Mesenchymal stem cell (in vitro differentiated cells and primary cell): ENCODE results near the gene ALDH1A1.

Source experiments
- DNase-seq: peaks from one replicate; pipeline ENCODE4 v3.0.0-alpha.2; 2013
- H2AFZ ChIP-seq: one replicate; pipeline ENCODE4 v1.6.1; 2013; ENCODE audit warnings: low read depth, mild to moderate bottlenecking, control low read depth, inconsistent platforms, low read length, moderate library complexity
- H2AK5ac ChIP-seq: 2 replicates; pipeline ENCODE4 v1.6.1; 2013; ENCODE audit warnings: low read length, moderate library complexity, mild to moderate bottlenecking, inconsistent platforms; ENCODE audit not compliant: severe bottlenecking
- H2BK120ac ChIP-seq: one replicate; pipeline ENCODE4 v1.6.1; 2013; ENCODE audit warnings: low read depth, mild to moderate bottlenecking, inconsistent platforms, low read length, moderate library complexity
- H2BK12ac ChIP-seq, 2 experiments: one replicate each; pipeline ENCODE4 v1.6.1; 2013; ENCODE audit warnings: inconsistent platforms in 2 of 2, low read length in 2 of 2, mild to moderate bottlenecking in 2 of 2, moderate library complexity in 2 of 2, control low read depth in 1 of 2
- H2BK15ac ChIP-seq: one replicate; pipeline ENCODE4 v1.6.1; 2013; ENCODE audit warnings: mild to moderate bottlenecking, low read depth, inconsistent platforms; ENCODE audit not compliant: poor library complexity, severe bottlenecking
- H2BK5ac ChIP-seq: 2 replicates; pipeline ENCODE4 v1.6.1; 2013; ENCODE audit warnings: low read depth, mild to moderate bottlenecking, low read length, control low read depth, inconsistent platforms; ENCODE audit not compliant: poor library complexity, severe bottlenecking
- H3K14ac ChIP-seq, 2 experiments: one replicate each; pipeline ENCODE4 v1.6.1; 2013; ENCODE audit warnings: inconsistent platforms in 2 of 2, low read length in 2 of 2, control low read depth in 1 of 2, mild to moderate bottlenecking in 1 of 2, moderate library complexity in 1 of 2
- H3K18ac ChIP-seq, 2 experiments: one replicate each; pipeline ENCODE4 v1.6.1; 2013; ENCODE audit warnings: inconsistent platforms in 2 of 2, low read length in 2 of 2, control low read depth in 1 of 2, low read depth in 1 of 2, mild to moderate bottlenecking in 1 of 2
- H3K23ac ChIP-seq, 2 experiments: one replicate each; pipeline ENCODE4 v1.6.1; 2013; ENCODE audit warnings: inconsistent platforms in 2 of 2, low read length in 2 of 2, mild to moderate bottlenecking in 2 of 2, moderate library complexity in 2 of 2, control low read depth in 1 of 2
- H3K27ac ChIP-seq: 2 replicates; pipeline ENCODE4 v1.5.1; 2013; ENCODE audit warnings: mild to moderate bottlenecking, moderate library complexity, low read length, control low read depth, inconsistent platforms; ENCODE audit not compliant: poor library complexity, severe bottlenecking
- H3K27me3 ChIP-seq, 2 experiments: 2 replicates each; pipeline versions ENCODE4 v1.6.1 to v1.7.0; 2013; ENCODE audit warnings: low read length in 2 of 2, mild to moderate bottlenecking in 2 of 2, moderate library complexity in 2 of 2, control low read depth in 1 of 2, inconsistent platforms in 1 of 2; ENCODE audit not compliant: control insufficient read depth in 1 of 2, insufficient read depth in 1 of 2
- H3K36me3 ChIP-seq, 2 experiments: 2 replicates each; pipeline versions ENCODE4 v1.6.1 to v1.7.0; 2013; ENCODE audit warnings: low read length in 2 of 2, control low read depth in 1 of 2, inconsistent platforms in 1 of 2, low read depth in 1 of 2, mild to moderate bottlenecking in 1 of 2; ENCODE audit not compliant: insufficient read depth in 2 of 2, control insufficient read depth in 1 of 2
- H3K4ac ChIP-seq, 2 experiments: one replicate each; pipeline ENCODE4 v1.6.1; 2013; ENCODE audit warnings: inconsistent platforms in 2 of 2, low read length in 2 of 2, mild to moderate bottlenecking in 2 of 2, moderate library complexity in 2 of 2, control low read depth in 1 of 2, low read depth in 1 of 2
- H3K4me1 ChIP-seq: 2 replicates; pipeline ENCODE4 v1.6.1; 2013; ENCODE audit warnings: low read depth, low read length, control low read depth; ENCODE audit not compliant: control insufficient read depth, insufficient read depth
- H3K4me2 ChIP-seq: 2 replicates; pipeline ENCODE4 v1.6.1; 2013; ENCODE audit warnings: low read length, mild to moderate bottlenecking, inconsistent platforms; ENCODE audit not compliant: poor library complexity, severe bottlenecking
- H3K4me3 ChIP-seq, 2 experiments: 2 replicates each; pipeline versions ENCODE4 v1.5.1 to v1.7.0; 2013; ENCODE audit warnings: low read length in 2 of 2, mild to moderate bottlenecking in 2 of 2, control low read depth in 1 of 2, low read depth in 1 of 2; ENCODE audit not compliant: insufficient read depth in 1 of 2
- H3K79me1 ChIP-seq: replicated peaks from 2 replicates; pipeline ENCODE4 v1.6.1; 2013; ENCODE audit warnings: mild to moderate bottlenecking, control low read depth, low read length, inconsistent platforms; ENCODE audit not compliant: poor library complexity, severe bottlenecking
- H3K9ac ChIP-seq: 2 replicates; pipeline ENCODE4 v1.7.0; 2013; ENCODE audit warnings: mild to moderate bottlenecking, low read length, moderate library complexity
- H3K9me3 ChIP-seq: 2 replicates; pipeline ENCODE4 v1.7.0; 2013; ENCODE audit warnings: mild to moderate bottlenecking, low read length; ENCODE audit not compliant: control insufficient read depth
- H4K8ac ChIP-seq: one replicate; pipeline ENCODE4 v1.6.1; 2013; ENCODE audit warnings: inconsistent platforms, mild to moderate bottlenecking, low read length, moderate library complexity
- H4K91ac ChIP-seq: one replicate; pipeline ENCODE4 v1.6.1; 2013; ENCODE audit warnings: mild to moderate bottlenecking, low read length, inconsistent platforms
- WGBS: methylation state at CpG from one replicate; pipeline ENCODE4 v1.1.7; 2013; ENCODE audit warnings: mixed read lengths; 5-methylcytosine and 5-hydroxymethylcytosine counted together

Gene ALDH1A1

GRCh38 chr9:72971411-72971810, 18.6 kb upstream of the ALDH1A1 start:
- Histone ChIP-seq H2BK5ac (no peak overlapping the region), H2BK15ac (no peak overlapping the region), H2AK5ac (no peak overlapping the region), H2BK12ac (no peak overlapping the region), H3K27me3 (no peaks in the 10 kb centered on the region), H2AFZ (no peak overlapping the region), H3K79me1 (no peaks in the 10 kb centered on the region), H3K9me3 (no peaks in the 10 kb centered on the region), H4K91ac (no peak overlapping the region), H3K4me1 (no peaks in the 10 kb centered on the region), H3K9ac (no peak overlapping the region), H3K36me3 (no peaks in the 10 kb centered on the region), H3K4me2 (no peak overlapping the region), H3K14ac (no peak overlapping the region), H3K27ac (no peak overlapping the region), H3K4me3 (no peak overlapping the region), H4K8ac (no peak overlapping the region), H2BK120ac (no peak overlapping the region), H3K4ac (no peak overlapping the region), H3K18ac (no peak overlapping the region), H3K23ac (no peak overlapping the region)
- 92% methylated on average over 2 of the region's 2 CpGs for WGBS
- DNase-seq, result no peak

DNA sequence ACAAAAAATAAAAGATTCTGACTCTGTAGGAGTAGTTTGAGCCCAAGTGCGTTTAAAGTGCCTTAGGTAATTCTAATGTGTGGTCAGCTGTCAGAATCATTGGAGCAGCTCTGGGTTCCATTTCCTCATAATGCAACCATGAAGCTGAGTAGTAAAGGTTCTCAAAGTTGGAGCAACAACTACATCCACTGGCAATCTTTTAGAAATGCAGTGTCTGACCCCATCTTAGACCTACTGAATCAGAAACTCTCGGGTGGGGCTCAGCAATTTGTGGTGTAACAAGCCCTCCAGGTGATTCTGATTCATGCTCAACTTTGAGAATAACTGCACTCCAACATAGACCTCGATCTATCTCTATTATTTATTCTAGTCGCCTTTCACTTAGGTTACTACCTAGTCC, 7.6 kb upstream of the ALDH1A1 start:
- Histone ChIP-seq H2AFZ (no peak overlapping the region), H3K9ac (no peak overlapping the region), H4K8ac (no peak overlapping the region), H3K4ac (no peak overlapping the region), H4K91ac (no peak overlapping the region), H2BK15ac (no peak overlapping the region), H3K27me3 (no peaks in the 10 kb centered on the region), H2BK5ac (no peak overlapping the region), H3K4me1 (no peaks in the 10 kb centered on the region), H3K18ac (no peak overlapping the region), H2BK120ac (no peak overlapping the region), H3K27ac (no peak overlapping the region), H3K36me3 (no peaks in the 10 kb centered on the region), H3K4me3 (no peak overlapping the region), H3K14ac (no peak overlapping the region), H2AK5ac (no peak overlapping the region), H2BK12ac (no peak overlapping the region), H3K9me3 (no peaks in the 10 kb centered on the region), H3K23ac (no peak overlapping the region), H3K79me1 (no peaks in the 10 kb centered on the region), H3K4me2 (no peak overlapping the region)
- 77% methylated on average over 4 of the region's 4 CpGs for WGBS
- no peak for DNase-seq

DNA sequence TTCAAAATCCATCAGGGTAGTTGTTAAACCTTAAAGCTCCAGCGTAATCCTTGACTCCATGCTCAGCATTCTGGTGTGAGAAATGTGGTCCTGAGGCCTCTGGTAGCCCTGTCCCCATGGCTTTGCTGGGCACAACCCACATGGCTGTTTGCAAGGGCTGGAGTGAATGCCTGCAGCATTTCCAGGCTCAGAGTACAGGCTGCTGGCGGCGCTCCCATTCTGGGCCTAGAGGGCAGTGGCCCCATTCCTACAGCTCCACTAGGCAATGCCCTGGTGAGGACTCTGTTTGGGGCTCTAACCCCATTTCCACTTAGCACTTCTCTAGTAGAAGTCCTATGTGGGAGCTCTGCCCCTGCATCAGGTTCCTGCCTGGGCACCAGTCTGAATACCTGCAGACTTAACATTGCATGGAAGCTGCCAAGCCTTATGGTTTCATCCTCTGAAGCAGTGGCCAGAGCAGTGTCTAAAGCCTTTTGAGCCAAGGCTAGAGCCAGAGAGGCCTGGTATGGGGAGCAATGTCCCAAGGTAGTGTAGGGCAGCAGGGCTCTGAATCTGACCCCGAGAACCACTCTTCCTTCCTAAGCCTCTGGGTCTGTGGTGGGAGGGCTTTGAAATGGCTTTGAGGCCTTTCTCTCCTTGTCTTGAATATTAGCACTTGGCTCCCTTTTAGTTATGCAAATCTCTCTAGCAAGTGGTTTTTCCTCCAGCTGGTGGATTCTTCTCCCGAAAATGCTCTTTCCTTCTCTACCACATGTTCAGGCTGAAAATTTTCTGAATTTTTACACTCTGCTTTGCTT, 5.8 kb upstream of the ALDH1A1 start:
- Histone ChIP-seq H3K27me3 (no peaks in the 10 kb centered on the region), H2BK120ac (no peak overlapping the region), H2BK15ac (no peak overlapping the region), H3K9me3 (no peaks in the 10 kb centered on the region), H3K27ac (no peak overlapping the region), H3K4me2 (no peak overlapping the region), H2BK12ac (no peak overlapping the region), H3K14ac (no peak overlapping the region), H3K36me3 (no peaks in the 10 kb centered on the region), H2AK5ac (no peak overlapping the region), H3K23ac (no peak overlapping the region), H3K4me3 (no peak overlapping the region), H3K4me1 (no peaks in the 10 kb centered on the region), H2AFZ (no peak overlapping the region), H3K9ac (no peak overlapping the region), H3K79me1 (no peaks in the 10 kb centered on the region), H4K8ac (no peak overlapping the region), H3K18ac (no peak overlapping the region), H3K4ac (no peak overlapping the region), H2BK5ac (no peak overlapping the region), H4K91ac (no peak overlapping the region)
- WGBS, result 95% methylated on average over 4 of the region's 5 CpGs
- no peak for DNase-seq

- H2AK5ac ChIP-seq, result no peak overlapping the region
- no peak overlapping the region for H3K4ac ChIP-seq
Observed at GRCh38 chr9:72955571-72955970, 2.7 kb upstream of the ALDH1A1 start.

More at GRCh38 chr9:72955571-72955970, 2.7 kb upstream of the ALDH1A1 start:
- Histone ChIP-seq H3K4me2 (no peak overlapping the region), H2BK15ac (no peak overlapping the region), H2BK120ac (no peak overlapping the region), H4K8ac (no peak overlapping the region), H2AFZ (no peak overlapping the region), H4K91ac (no peak overlapping the region), H3K79me1 (no peaks in the 10 kb centered on the region), H3K9ac (no peak overlapping the region), H3K18ac (no peak overlapping the region), H3K14ac (no peak overlapping the region), H3K36me3 (no peaks in the 10 kb centered on the region), H3K4me1 (no peaks in the 10 kb centered on the region), H3K4me3 (no peak overlapping the region), H2BK5ac (no peak overlapping the region), H3K9me3 (no peaks in the 10 kb centered on the region), H3K23ac (no peak overlapping the region), H3K27me3 (no peaks in the 10 kb centered on the region), H3K27ac (no peak overlapping the region), H2BK12ac (no peak overlapping the region)
- no peak for DNase-seq
- no CpG with 5 or more reads among the region's 1 CpG for WGBS
